NCI-H524 treated with DMSO at 0.1 percent for 48 hours (cell line): Measurements from ENCODE around the gene ABHD6.
A peak's percentile ranks its signal among the peaks of the same experiment; 100 is the strongest.
"Not testable (repeated sequence)": the region's sequence is repeated elsewhere in the genome, so short reads cannot be mapped to it uniquely, and the experiment has no call there.

Experiments used
- DNase-seq: peaks from one replicate; lab custom pipeline; 2025; lab: John Stamatoyannopoulos, UW

ABHD6 gene

GRCh38 chr3:58323529-58324390, 86.2 kb downstream of the ABHD6 start:
- DNase-seq: no peak

GRCh38 chr3:58324391-58325390, 87.1 kb downstream of the ABHD6 start:
- no peak for DNase-seq

- DNase-seq: no peak
These were observed 88.0 kb downstream of the ABHD6 start for GRCh38 chr3:58325525-58325992.

GRCh38 chr3:58326267-58326900, 88.8 kb downstream of the ABHD6 start:
- no peak for DNase-seq

- DNase-seq: no peak
These were observed 91.7 kb downstream of the ABHD6 start for GRCh38 chr3:58329150-58329921.

GRCh38 chr3:58329922-58330413, 92.4 kb downstream of the ABHD6 start:
- DNase-seq: no peak

GRCh38 chr3:58331593-58332152, 94.1 kb downstream of the ABHD6 start:
- DNase-seq: no peak

GRCh38 chr3:58332575-58333188, 95.1 kb downstream of the ABHD6 start, which contains the start of gene PXK:
TSS of gene PXK (plus strand) at chr3:58332892. CDS start at chr3:58332989, 97 bp downstream.
- DNase-seq: peak; percentile 9

GRCh38 chr3:58333206-58334012, 95.8 kb downstream of the ABHD6 start:
- DNase-seq: no peak

- DNase-seq: no peak
These were observed 96.4 kb downstream of the ABHD6 start for GRCh38 chr3:58334013-58334321.

GRCh38 chr3:58334506-58334884, 96.9 kb downstream of the ABHD6 start:
- DNase-seq: no peak

- no peak for DNase-seq
These were observed 98.0 kb downstream of the ABHD6 start for GRCh38 chr3:58335652-58335947.

- DNase-seq: no peak
These were observed 98.7 kb downstream of the ABHD6 start for GRCh38 chr3:58336135-58336882.

GRCh38 chr3:58337190-58337589, 99.6 kb downstream of the ABHD6 start:
- DNase-seq: no peak

GRCh38 chr3:58339146-58339545, 101.6 kb downstream of the ABHD6 start:
- DNase-seq: not testable (repeated sequence)

- no peak for DNase-seq
These were observed 103.1 kb downstream of the ABHD6 start for GRCh38 chr3:58340594-58341244.

GRCh38 chr3:58341376-58341775, 103.8 kb downstream of the ABHD6 start:
- no peak for DNase-seq

- no peak for DNase-seq
These were observed 105.1 kb downstream of the ABHD6 start for GRCh38 chr3:58342676-58343075.
